Measurements from ENCODE around the gene MSH2. TPM values are rescaled to one million over a fixed set of nuclear protein-coding genes. Genes with fewer than 3 reads are reported as not detected.

The MSH2 gene
- total and polyA plus RNA-seq, 2 of the 13 experiments (the other 11 are each of a cell fraction or from before 2014, with no cell fraction given): 19.9 to 76.3 TPM

DNA sequence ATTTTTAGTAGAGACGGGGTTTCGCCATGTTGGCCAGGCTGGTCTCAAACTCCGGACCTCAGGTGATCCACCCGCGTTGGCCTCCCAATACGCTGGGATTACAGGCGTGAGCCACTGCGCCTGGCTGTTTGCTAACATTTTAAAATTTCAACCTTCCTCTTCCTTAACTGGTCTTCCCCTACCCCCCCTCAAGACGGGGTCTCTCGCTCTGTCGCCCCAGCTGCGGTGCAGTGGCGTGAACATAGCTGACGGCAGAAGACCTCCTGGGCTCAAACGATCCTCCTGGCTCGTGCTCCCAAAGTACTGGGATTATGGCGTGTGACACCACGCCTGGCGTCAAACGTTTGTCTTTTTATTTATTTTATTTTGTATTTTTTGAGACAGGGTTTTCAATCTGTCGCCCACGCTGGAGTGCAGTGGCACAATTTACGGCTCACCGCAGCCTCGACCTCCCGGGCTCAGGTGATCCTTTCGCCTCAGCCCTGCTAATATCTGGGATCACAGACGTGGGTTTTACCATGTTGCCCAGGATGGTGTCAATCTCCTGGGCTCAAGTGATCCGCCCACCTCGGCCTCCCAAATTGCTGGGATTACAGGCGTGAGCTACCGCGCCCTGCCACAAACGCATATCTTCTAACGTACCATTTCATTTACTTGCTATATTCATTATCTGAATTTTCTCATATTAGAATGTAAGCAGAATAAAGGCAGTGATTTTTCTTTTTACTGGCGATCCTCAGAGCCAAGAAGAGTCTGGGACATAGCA is 984 bp upstream of the MSH2 start:
- peak overlapping the region; percentile 99 for H3K4me2 ChIP-seq (ENCODE audit: low read depth, low read length)
- POLR2A ChIA-PET: interaction anchor here (0.9 to 1.5 kb wide), 4 partner anchors 14 to 488 kb away, joined by 3 to 26 read pairs (median 4); no protein-coding TSS in a partner anchor
- no peak for TF ChIP-seq TAF15 (IDR thresholded peaks at IDR 0.05; ENCODE audit: low read depth, low read length, poor library complexity, severe bottlenecking)
- no peak for TF ChIP-seq GMEB1 (CRISPR knock-in tag; IDR thresholded peaks at IDR 0.05; ENCODE audit: borderline replicate concordance)
- TF ChIP-seq SOX6 (IDR thresholded peaks at IDR 0.05): no peak
- no peak for TF ChIP-seq SOX6 (CRISPR knock-in tag; IDR thresholded peaks at IDR 0.05)
- peak; percentile 64; the same call in 1 of the 2 replicates for TF ChIP-seq ZBTB38 (CRISPR knock-in tag; IDR thresholded peaks at IDR 0.05)
- no peak for TF ChIP-seq ARNTL (CRISPR knock-in tag; IDR thresholded peaks at IDR 0.05)
- TF ChIP-seq CAMTA2 (CRISPR knock-in tag; IDR thresholded peaks at IDR 0.05; ENCODE audit: borderline replicate concordance): no peak
- TF ChIP-seq SETDB1 (CRISPR knock-in tag; IDR thresholded peaks at IDR 0.05; ENCODE audit: borderline replicate concordance): no peak
- no peak for TF ChIP-seq GLMP (CRISPR knock-in tag; IDR thresholded peaks at IDR 0.05; ENCODE audit: borderline replicate concordance)
- ATAC-seq (0 out of 3 replicates have a peak, but pooled peaks have one; percentile 2), FAIRE-seq (no peak), DNase-seq (ENCODE audit: low spot score) (no peak)
- peak overlapping the region; percentile 96 for H2AFZ ChIP-seq (ENCODE audit: low read length)
- peaks cover 63% of the 10 kb centered on the region for H3K4me1 ChIP-seq (ENCODE audit: insufficient read depth, low read length)
- in situ Hi-C loops (cut with HindIII; ENCODE audit: extremely low pct_ligation_motif_present, low pct_unique_long_range_greater_than_20kb) (no loop called here), intact Hi-C loops (cut with micrococcal nuclease; ENCODE audit: unreplicated experiment) (no loop called here)
- H3K27ac ChIP-seq (ENCODE audit: extremely low read length, insufficient read depth, low read length): peak overlapping the region; percentile 75
- H4K20me1 ChIP-seq (ENCODE audit: insufficient read depth, low read length): no peaks in the 10 kb centered on the region
- peak overlapping the region; percentile 72 to 87 (median 76) for H3K4me3 ChIP-seq (replicated peaks in 1 of 3; ENCODE audit: insufficient read depth in 1 of 3, low read depth in 2 of 3, low read length in 3 of 3)
- H3K79me2 ChIP-seq (ENCODE audit: insufficient read depth, low read length): peaks cover 33% of the 10 kb centered on the region
- no peaks in the 10 kb centered on the region for H3K9me3 ChIP-seq (ENCODE audit: low read length)
- H3K27me3 ChIP-seq (ENCODE audit: control insufficient read depth in 1 of 2, insufficient read depth in 2 of 2, low read length in 2 of 2): no peaks in the 10 kb centered on the region; a peak in 1 of 5 replicates
- peak overlapping the region; percentile 77 for H3K9ac ChIP-seq (ENCODE audit: insufficient read depth, low read depth, low read length)
- no TSS peak for BruUV-seq (replicated peaks)
- CTCF ChIA-PET (ENCODE audit: low intra/inter-chr PET ratio, low total read pairs): no interaction called here
- 0 out of 5 replicates have a peak, but pooled peaks cover 0 to 2% of the 10 kb centered on the region in 2 experiments for H3K36me3 ChIP-seq (replicated peaks in 1 of 2; ENCODE audit: control insufficient read depth in 1 of 2, insufficient read depth in 2 of 2, low read length in 2 of 2)
- 89% methylated on average over 36 of the region's 36 CpGs for WGBS (ENCODE audit: low lambda C conversion rate)
